ENCODE results near the gene RAB44.

DNA sequence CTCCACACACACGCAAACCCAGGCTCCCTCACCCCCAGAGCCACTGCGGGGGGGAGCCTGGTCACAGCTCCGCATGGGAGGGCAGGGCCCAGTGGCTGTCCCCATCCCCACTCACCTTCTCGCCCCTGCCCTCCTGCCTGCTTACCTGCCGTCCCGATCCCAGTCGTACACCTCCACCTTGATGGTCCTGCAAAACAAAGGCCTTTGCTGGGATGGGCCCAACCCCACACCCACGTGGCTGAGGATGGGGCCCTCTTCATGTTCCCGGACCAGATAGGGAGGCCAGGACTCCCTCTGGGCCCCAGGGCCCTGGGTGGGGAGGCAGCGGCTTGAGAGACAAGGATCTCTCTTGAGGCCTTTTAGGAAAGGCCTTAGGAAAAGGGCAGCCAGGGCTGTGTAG lies 67.6 kb downstream of the RAB44 start:
- TF ChIP-seq, protein P1, sequence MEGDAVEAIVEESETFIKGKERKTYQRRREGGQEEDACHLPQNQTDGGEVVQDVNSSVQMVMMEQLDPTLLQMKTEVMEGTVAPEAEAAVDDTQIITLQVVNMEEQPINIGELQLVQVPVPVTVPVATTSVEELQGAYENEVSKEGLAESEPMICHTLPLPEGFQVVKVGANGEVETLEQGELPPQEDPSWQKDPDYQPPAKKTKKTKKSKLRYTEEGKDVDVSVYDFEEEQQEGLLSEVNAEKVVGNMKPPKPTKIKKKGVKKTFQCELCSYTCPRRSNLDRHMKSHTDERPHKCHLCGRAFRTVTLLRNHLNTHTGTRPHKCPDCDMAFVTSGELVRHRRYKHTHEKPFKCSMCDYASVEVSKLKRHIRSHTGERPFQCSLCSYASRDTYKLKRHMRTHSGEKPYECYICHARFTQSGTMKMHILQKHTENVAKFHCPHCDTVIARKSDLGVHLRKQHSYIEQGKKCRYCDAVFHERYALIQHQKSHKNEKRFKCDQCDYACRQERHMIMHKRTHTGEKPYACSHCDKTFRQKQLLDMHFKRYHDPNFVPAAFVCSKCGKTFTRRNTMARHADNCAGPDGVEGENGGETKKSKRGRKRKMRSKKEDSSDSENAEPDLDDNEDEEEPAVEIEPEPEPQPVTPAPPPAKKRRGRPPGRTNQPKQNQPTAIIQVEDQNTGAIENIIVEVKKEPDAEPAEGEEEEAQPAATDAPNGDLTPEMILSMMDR (IDR thresholded peaks at IDR 0.05): no peak
- TF ChIP-seq POLR2AphosphoS5 (IDR thresholded peaks at IDR 0.05) (no peak), POLR2A (IDR thresholded peaks at IDR 0.05) (no peak)

Measured in prostate gland (tissue), 2 donors.